WTC11 (cell line): ENCODE data around the gene LRRC8C. TPM values are rescaled to one million over a fixed set of nuclear protein-coding genes. Genes with fewer than 3 reads are reported as not detected.

Source experiments
- ATAC-seq: fragments of 200-7000 bp; cut with Tn5 transposase; 2 replicates; pipeline ENCODE4 v1.10.0; 2021; ENCODE audit warnings: mild to moderate bottlenecking, moderate library complexity
- CTCF ChIA-PET: fragments of 300-600 bp; sonication (Branson Sonifier 250); formaldehyde crosslinking; loops from one replicate; lab custom pipeline; 2021; ENCODE audit warnings: antibody characterized with exemption; lab: Charles Lee
- POLR2A ChIA-PET: fragments of 350-600 bp; sonication (Branson Sonifier 250); formaldehyde crosslinking; loops from one replicate; lab custom pipeline; 2021; ENCODE audit warnings: antibody characterized with exemption; lab: Charles Lee
- DNase-seq: peaks from one replicate; pipeline ENCODE4 v3.0.0; 2021; ENCODE audit warnings: low spot score
- H3K27ac Mint-ChIP-seq: 2 replicates; pipeline ENCODE4 v1.8.0; 2021; ENCODE audit warnings: mixed read lengths
- H3K27me3 Mint-ChIP-seq: 2 replicates; pipeline ENCODE4 v1.8.0; 2021; ENCODE audit warnings: low read depth, mild to moderate bottlenecking, moderate library complexity, mixed read lengths
- H3K36me3 Mint-ChIP-seq: 2 replicates; pipeline ENCODE4 v1.8.0; 2021; ENCODE audit warnings: mixed read lengths
- H3K4me1 Mint-ChIP-seq: 2 replicates; pipeline ENCODE4 v1.8.0; 2022; ENCODE audit warnings: mixed read lengths
- H3K4me3 Mint-ChIP-seq: 2 replicates; pipeline ENCODE4 v1.8.0; 2021; ENCODE audit warnings: mild to moderate bottlenecking, moderate library complexity, mixed read lengths
- H3K9me3 Mint-ChIP-seq: 2 replicates; pipeline ENCODE4 v1.8.0; 2021; ENCODE audit warnings: mixed read lengths
- CREB1 ChIP-seq: sonication (generic); formaldehyde crosslinking; IDR thresholded peaks from 2 replicates; pipeline ENCODE4 v1.8.0; 2023; ENCODE audit warnings: mild to moderate bottlenecking, missing genetic modification reagents
- FOXP1 ChIP-seq: sonication (generic); formaldehyde crosslinking; IDR thresholded peaks from 2 replicates; pipeline ENCODE4 v1.8.0; 2022; ENCODE audit warnings: missing genetic modification reagents, mild to moderate bottlenecking, moderate library complexity, borderline replicate concordance
- GRHL2 ChIP-seq: fragments of 250-450 bp; sonication (Bioruptor Pico); IDR thresholded peaks from 2 replicates; pipeline ENCODE4 v1.8.0; 2022; ENCODE audit warnings: mild to moderate bottlenecking, moderate library complexity; ENCODE audit not compliant: insufficient replicate concordance, severe bottlenecking
- GTF2I ChIP-seq: fragments of 250-450 bp; sonication (Bioruptor Pico); conservative IDR thresholded peaks from 2 replicates; pipeline ENCODE4 v1.4.0; 2021; ENCODE audit warnings: mild to moderate bottlenecking
- HMGA2 ChIP-seq: fragments of 250-450 bp; sonication (Bioruptor Pico); IDR thresholded peaks from 2 replicates; pipeline ENCODE4 v1.4.0; 2021; ENCODE audit warnings: mild to moderate bottlenecking, moderate library complexity
- KAT7 ChIP-seq: sonication (generic); formaldehyde crosslinking; IDR thresholded peaks from 2 replicates; pipeline ENCODE4 v1.8.1; 2023; ENCODE audit warnings: missing genetic modification reagents, mild to moderate bottlenecking, borderline replicate concordance
- MXD4 ChIP-seq: fragments of 250-450 bp; sonication (Bioruptor Pico); IDR thresholded peaks from 2 replicates; pipeline ENCODE4 v1.8.0; 2021; ENCODE audit warnings: mild to moderate bottlenecking, moderate library complexity, borderline replicate concordance
- NFYB ChIP-seq: sonication (generic); formaldehyde crosslinking; conservative IDR thresholded peaks from 2 replicates; pipeline ENCODE4 v1.8.0; 2022; ENCODE audit warnings: low read depth, missing genetic modification reagents
- NR2C2 ChIP-seq: sonication (generic); formaldehyde crosslinking; IDR thresholded peaks from 2 replicates; pipeline ENCODE4 v1.8.0; 2022; ENCODE audit warnings: mild to moderate bottlenecking, missing genetic modification reagents
- OVOL2 ChIP-seq: fragments of 250-450 bp; sonication (Bioruptor Pico); IDR thresholded peaks from 2 replicates; pipeline ENCODE4 v1.9.0; 2021; ENCODE audit warnings: mild to moderate bottlenecking, borderline replicate concordance
- SP1 ChIP-seq: sonication (generic); formaldehyde crosslinking; conservative IDR thresholded peaks from 2 replicates; pipeline ENCODE4 v1.8.1; 2022; ENCODE audit warnings: missing genetic modification reagents
- ZNF396 ChIP-seq: fragments of 250-450 bp; sonication (Bioruptor Pico); IDR thresholded peaks from 2 replicates; pipeline ENCODE4 v1.8.0; 2021; ENCODE audit warnings: mild to moderate bottlenecking, moderate library complexity, borderline replicate concordance
- ZNF416 ChIP-seq: fragments of 250-450 bp; sonication (Bioruptor Pico); IDR thresholded peaks from 2 replicates; pipeline ENCODE4 v1.9.0; 2021; ENCODE audit warnings: mild to moderate bottlenecking, inconsistent platforms
- total RNA-seq: library from RNA; stranded (reverse); gene quantifications from 3 replicates; pipeline ENCODE4 v1.2.3, GENCODE V29; 2021
- TF ChIP-seq, protein P1 (sequence below): sonication (generic); formaldehyde crosslinking; IDR thresholded peaks from 2 replicates; pipeline ENCODE4 v1.8.0; 2023; ENCODE audit warnings: missing genetic modification reagents, mild to moderate bottlenecking, borderline replicate concordance
- TF ChIP-seq, protein P2 (sequence below): sonication (generic); formaldehyde crosslinking; IDR thresholded peaks from 2 replicates; pipeline ENCODE4 v1.8.1; 2023; ENCODE audit warnings: mild to moderate bottlenecking, moderate library complexity, missing genetic modification reagents
- TF ChIP-seq, protein P3 (sequence below): fragments of 200-600 bp; IDR thresholded peaks from 2 replicates; pipeline ENCODE4 v1.8.0; 2022; ENCODE audit warnings: antibody characterized with exemption
- TF ChIP-seq, protein P4 (sequence below): sonication (generic); formaldehyde crosslinking; IDR thresholded peaks from 2 replicates; pipeline ENCODE4 v1.8.1; 2022; ENCODE audit warnings: low read depth, missing genetic modification reagents, borderline replicate concordance
- TF ChIP-seq, protein P5 (sequence below): fragments of 250-450 bp; sonication (Bioruptor Pico); IDR thresholded peaks from 2 replicates; pipeline ENCODE4 v1.8.0; 2021; ENCODE audit warnings: mild to moderate bottlenecking
- TF ChIP-seq, protein P6 (sequence below): sonication (generic); formaldehyde crosslinking; IDR thresholded peaks from 2 replicates; pipeline ENCODE4 v1.8.1; 2023; ENCODE audit warnings: mild to moderate bottlenecking, missing genetic modification reagents, moderate library complexity
- TF ChIP-seq, protein P7 (sequence below): sonication (generic); formaldehyde crosslinking; IDR thresholded peaks from 2 replicates; pipeline ENCODE4 v1.8.1; 2023; ENCODE audit warnings: mild to moderate bottlenecking, missing genetic modification reagents

Gene LRRC8C
- total RNA-seq, 1 experiment from 2014 or later = 1.8 TPM

DNA sequence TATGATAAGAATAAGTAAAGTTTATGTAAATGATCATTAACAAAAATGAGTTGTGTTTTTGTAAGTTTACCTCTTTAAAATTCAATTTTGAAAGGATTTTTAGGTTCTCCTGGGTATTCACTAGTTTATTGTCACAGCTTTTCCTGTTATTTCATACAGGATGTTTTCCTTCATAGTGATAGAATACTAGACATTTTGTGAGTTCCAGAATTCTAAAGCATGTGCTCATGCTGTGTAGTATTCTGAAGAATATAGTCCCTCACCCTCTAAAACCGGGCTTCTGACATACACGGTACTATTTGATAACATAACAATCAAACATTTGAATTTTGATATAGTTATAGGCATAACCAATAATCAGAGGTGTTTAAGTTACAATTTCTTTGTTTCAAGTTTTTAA lies 10.7 kb downstream of the LRRC8C start:
- no peaks in the 10 kb centered on the region for H3K4me1 Mint-ChIP-seq
- no peak for DNase-seq
- peaks cover 12% of the 10 kb centered on the region for H3K9me3 Mint-ChIP-seq
- ChIA-PET POLR2A (no interaction called here), CTCF (interaction anchor here (1.0 kb wide), 1 partner anchor 119 kb away, joined by 3 read pairs; no protein-coding TSS in a partner anchor)
- no peak for ATAC-seq
- TF ChIP-seq, protein P1, sequence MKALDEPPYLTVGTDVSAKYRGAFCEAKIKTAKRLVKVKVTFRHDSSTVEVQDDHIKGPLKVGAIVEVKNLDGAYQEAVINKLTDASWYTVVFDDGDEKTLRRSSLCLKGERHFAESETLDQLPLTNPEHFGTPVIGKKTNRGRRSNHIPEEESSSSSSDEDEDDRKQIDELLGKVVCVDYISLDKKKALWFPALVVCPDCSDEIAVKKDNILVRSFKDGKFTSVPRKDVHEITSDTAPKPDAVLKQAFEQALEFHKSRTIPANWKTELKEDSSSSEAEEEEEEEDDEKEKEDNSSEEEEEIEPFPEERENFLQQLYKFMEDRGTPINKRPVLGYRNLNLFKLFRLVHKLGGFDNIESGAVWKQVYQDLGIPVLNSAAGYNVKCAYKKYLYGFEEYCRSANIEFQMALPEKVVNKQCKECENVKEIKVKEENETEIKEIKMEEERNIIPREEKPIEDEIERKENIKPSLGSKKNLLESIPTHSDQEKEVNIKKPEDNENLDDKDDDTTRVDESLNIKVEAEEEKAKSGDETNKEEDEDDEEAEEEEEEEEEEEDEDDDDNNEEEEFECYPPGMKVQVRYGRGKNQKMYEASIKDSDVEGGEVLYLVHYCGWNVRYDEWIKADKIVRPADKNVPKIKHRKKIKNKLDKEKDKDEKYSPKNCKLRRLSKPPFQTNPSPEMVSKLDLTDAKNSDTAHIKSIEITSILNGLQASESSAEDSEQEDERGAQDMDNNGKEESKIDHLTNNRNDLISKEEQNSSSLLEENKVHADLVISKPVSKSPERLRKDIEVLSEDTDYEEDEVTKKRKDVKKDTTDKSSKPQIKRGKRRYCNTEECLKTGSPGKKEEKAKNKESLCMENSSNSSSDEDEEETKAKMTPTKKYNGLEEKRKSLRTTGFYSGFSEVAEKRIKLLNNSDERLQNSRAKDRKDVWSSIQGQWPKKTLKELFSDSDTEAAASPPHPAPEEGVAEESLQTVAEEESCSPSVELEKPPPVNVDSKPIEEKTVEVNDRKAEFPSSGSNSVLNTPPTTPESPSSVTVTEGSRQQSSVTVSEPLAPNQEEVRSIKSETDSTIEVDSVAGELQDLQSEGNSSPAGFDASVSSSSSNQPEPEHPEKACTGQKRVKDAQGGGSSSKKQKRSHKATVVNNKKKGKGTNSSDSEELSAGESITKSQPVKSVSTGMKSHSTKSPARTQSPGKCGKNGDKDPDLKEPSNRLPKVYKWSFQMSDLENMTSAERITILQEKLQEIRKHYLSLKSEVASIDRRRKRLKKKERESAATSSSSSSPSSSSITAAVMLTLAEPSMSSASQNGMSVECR (CRISPR knock-in tag) = no peak
- TF ChIP-seq NFYB (CRISPR knock-in tag) = no peak
- TF ChIP-seq SP1 = no peak
- TF ChIP-seq, protein P2, sequence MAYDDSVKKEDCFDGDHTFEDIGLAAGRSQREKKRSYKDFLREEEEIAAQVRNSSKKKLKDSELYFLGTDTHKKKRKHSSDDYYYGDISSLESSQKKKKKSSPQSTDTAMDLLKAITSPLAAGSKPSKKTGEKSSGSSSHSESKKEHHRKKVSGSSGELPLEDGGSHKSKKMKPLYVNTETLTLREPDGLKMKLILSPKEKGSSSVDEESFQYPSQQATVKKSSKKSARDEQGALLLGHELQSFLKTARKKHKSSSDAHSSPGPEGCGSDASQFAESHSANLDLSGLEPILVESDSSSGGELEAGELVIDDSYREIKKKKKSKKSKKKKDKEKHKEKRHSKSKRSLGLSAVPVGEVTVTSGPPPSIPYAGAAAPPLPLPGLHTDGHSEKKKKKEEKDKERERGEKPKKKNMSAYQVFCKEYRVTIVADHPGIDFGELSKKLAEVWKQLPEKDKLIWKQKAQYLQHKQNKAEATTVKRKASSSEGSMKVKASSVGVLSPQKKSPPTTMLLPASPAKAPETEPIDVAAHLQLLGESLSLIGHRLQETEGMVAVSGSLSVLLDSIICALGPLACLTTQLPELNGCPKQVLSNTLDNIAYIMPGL (CRISPR knock-in tag) = no peak
- TF ChIP-seq, protein P3, sequence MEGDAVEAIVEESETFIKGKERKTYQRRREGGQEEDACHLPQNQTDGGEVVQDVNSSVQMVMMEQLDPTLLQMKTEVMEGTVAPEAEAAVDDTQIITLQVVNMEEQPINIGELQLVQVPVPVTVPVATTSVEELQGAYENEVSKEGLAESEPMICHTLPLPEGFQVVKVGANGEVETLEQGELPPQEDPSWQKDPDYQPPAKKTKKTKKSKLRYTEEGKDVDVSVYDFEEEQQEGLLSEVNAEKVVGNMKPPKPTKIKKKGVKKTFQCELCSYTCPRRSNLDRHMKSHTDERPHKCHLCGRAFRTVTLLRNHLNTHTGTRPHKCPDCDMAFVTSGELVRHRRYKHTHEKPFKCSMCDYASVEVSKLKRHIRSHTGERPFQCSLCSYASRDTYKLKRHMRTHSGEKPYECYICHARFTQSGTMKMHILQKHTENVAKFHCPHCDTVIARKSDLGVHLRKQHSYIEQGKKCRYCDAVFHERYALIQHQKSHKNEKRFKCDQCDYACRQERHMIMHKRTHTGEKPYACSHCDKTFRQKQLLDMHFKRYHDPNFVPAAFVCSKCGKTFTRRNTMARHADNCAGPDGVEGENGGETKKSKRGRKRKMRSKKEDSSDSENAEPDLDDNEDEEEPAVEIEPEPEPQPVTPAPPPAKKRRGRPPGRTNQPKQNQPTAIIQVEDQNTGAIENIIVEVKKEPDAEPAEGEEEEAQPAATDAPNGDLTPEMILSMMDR = no peak
- TF ChIP-seq, protein P4, sequence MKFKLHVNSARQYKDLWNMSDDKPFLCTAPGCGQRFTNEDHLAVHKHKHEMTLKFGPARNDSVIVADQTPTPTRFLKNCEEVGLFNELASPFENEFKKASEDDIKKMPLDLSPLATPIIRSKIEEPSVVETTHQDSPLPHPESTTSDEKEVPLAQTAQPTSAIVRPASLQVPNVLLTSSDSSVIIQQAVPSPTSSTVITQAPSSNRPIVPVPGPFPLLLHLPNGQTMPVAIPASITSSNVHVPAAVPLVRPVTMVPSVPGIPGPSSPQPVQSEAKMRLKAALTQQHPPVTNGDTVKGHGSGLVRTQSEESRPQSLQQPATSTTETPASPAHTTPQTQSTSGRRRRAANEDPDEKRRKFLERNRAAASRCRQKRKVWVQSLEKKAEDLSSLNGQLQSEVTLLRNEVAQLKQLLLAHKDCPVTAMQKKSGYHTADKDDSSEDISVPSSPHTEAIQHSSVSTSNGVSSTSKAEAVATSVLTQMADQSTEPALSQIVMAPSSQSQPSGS (CRISPR knock-in tag) = no peak
- TF ChIP-seq, all 79 proteins: peak for 0
- Mint-ChIP-seq H3K4me3 (no peak overlapping the region), H3K36me3 (peaks cover 2% of the 10 kb centered on the region; the same call in 1 of the 2 replicates), H3K27ac (no peak overlapping the region), H3K27me3 (no peaks in the 10 kb centered on the region)

DNA sequence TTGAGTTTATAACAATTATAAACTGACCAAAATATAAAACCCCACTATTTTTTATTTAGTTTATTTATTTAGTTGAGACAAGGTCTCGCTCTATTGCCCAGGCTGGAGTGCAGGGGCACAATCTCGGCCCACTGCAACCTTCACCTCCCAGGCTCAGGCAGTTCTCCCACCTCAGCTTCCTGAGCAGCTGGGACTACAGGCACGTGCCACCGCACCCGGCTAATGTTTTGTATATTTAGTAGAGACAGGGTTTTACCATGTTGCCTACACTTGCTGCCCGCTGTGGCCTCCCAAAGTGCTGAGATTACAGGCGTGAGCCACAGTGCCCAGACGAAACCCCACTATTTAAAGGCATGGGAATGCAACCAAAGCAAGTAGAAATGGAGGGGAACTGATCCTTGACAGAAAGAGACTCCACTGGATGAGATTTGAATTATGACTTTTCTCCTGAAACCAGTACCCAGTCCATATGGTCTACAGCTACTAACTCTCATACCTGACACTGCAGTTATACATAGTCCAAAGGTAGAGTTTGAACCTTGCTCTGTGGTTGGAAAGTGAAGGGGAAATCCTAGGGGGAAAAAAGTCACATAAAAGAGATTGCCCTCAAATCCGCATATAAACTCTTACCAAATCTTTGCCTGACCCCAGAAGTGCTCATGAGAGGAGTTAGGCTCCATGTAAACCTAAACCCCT lies 11.3 kb downstream of the LRRC8C start:
- peaks cover 12% of the 10 kb centered on the region for H3K9me3 Mint-ChIP-seq
- no peak overlapping the region for H3K4me3 Mint-ChIP-seq
- H3K27ac Mint-ChIP-seq = no peak overlapping the region
- peaks cover 2% of the 10 kb centered on the region; the same call in 1 of the 2 replicates for H3K36me3 Mint-ChIP-seq
- ChIA-PET CTCF (interaction anchor here (1.0 kb wide), 1 partner anchor 118 kb away, joined by 3 read pairs; no protein-coding TSS in a partner anchor), POLR2A (no interaction called here)
- peaks cover under 1% of the 10 kb centered on the region; the same call in 1 of the 2 replicates for H3K4me1 Mint-ChIP-seq
- H3K27me3 Mint-ChIP-seq = no peaks in the 10 kb centered on the region
- DNase-seq = no peak
- no peak for ATAC-seq
- no peak for TF ChIP-seq ZNF416 (CRISPR knock-in tag)
- no peak for TF ChIP-seq OVOL2 (CRISPR knock-in tag)
- TF ChIP-seq HMGA2 = no peak
- TF ChIP-seq ZNF396 (CRISPR knock-in tag) = no peak
- TF ChIP-seq GTF2I = no peak
- TF ChIP-seq MXD4 (CRISPR knock-in tag) = no peak
- no peak for TF ChIP-seq CREB1
- TF ChIP-seq NR2C2 (CRISPR knock-in tag) = no peak
- TF ChIP-seq GRHL2 (CRISPR knock-in tag) = no peak
- no peak for TF ChIP-seq FOXP1 (CRISPR knock-in tag)
- TF ChIP-seq, protein P5, sequence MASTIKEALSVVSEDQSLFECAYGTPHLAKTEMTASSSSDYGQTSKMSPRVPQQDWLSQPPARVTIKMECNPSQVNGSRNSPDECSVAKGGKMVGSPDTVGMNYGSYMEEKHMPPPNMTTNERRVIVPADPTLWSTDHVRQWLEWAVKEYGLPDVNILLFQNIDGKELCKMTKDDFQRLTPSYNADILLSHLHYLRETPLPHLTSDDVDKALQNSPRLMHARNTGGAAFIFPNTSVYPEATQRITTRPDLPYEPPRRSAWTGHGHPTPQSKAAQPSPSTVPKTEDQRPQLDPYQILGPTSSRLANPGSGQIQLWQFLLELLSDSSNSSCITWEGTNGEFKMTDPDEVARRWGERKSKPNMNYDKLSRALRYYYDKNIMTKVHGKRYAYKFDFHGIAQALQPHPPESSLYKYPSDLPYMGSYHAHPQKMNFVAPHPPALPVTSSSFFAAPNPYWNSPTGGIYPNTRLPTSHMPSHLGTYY (CRISPR knock-in tag) = no peak
- TF ChIP-seq, protein P6, sequence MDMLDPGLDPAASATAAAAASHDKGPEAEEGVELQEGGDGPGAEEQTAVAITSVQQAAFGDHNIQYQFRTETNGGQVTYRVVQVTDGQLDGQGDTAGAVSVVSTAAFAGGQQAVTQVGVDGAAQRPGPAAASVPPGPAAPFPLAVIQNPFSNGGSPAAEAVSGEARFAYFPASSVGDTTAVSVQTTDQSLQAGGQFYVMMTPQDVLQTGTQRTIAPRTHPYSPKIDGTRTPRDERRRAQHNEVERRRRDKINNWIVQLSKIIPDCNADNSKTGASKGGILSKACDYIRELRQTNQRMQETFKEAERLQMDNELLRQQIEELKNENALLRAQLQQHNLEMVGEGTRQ = no peak
- TF ChIP-seq, protein P7, sequence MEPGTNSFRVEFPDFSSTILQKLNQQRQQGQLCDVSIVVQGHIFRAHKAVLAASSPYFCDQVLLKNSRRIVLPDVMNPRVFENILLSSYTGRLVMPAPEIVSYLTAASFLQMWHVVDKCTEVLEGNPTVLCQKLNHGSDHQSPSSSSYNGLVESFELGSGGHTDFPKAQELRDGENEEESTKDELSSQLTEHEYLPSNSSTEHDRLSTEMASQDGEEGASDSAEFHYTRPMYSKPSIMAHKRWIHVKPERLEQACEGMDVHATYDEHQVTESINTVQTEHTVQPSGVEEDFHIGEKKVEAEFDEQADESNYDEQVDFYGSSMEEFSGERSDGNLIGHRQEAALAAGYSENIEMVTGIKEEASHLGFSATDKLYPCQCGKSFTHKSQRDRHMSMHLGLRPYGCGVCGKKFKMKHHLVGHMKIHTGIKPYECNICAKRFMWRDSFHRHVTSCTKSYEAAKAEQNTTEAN (CRISPR knock-in tag) = no peak
- TF ChIP-seq KAT7 (CRISPR knock-in tag) = no peak
